ENCODE data around the gene DARS1.

DARS1 gene

DNA sequence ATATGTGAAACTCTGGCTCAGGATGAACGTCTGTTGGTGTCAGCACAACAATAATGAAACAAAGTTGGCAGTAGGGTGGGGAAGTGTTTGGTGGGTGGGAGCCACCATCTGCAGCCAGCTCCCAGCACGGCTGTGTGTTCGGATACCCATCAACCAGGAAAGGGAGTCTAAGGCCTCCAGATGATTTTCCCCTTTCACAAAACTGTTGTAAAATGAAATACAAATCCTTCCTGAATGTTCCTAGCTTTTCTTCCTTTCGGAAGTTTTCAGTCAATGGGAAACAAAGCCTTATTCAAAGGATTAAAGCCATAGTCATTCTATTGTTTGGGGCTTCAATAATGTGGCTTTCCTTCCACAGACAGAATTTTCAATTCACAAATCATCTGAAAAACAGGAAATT is 14.5 kb upstream of the DARS1 start:
- TF ChIP-seq, protein P1, sequence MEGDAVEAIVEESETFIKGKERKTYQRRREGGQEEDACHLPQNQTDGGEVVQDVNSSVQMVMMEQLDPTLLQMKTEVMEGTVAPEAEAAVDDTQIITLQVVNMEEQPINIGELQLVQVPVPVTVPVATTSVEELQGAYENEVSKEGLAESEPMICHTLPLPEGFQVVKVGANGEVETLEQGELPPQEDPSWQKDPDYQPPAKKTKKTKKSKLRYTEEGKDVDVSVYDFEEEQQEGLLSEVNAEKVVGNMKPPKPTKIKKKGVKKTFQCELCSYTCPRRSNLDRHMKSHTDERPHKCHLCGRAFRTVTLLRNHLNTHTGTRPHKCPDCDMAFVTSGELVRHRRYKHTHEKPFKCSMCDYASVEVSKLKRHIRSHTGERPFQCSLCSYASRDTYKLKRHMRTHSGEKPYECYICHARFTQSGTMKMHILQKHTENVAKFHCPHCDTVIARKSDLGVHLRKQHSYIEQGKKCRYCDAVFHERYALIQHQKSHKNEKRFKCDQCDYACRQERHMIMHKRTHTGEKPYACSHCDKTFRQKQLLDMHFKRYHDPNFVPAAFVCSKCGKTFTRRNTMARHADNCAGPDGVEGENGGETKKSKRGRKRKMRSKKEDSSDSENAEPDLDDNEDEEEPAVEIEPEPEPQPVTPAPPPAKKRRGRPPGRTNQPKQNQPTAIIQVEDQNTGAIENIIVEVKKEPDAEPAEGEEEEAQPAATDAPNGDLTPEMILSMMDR (IDR thresholded peaks at IDR 0.05) = no peak
- no peak for DNase-seq (ENCODE audit: low spot score)
- no peak overlapping the region for H3K27ac ChIP-seq
- H3K4me3 ChIP-seq = no peak overlapping the region

DNA sequence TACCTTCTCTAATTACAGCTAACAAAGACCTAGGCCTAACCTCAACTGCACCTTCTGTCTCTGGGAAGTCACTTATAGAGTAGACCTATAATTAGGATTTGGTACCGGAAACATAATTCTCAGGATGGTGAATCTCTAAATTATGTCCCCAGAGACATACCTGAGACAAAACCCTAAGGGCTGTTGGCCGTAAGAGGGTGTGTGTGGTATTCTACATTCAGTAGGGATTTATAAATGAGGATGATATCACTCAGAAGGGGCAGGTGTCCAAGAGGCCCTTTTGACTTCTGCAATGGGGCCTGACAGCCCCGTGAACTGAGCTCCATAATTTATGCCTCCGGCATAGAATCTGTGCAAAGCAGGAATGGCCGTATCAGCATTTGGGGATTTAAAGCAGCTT is 13.5 kb upstream of the DARS1 start:
- no peak for DNase-seq (ENCODE audit: low spot score)
- H3K4me3 ChIP-seq = no peak overlapping the region
- H3K27ac ChIP-seq = no peak overlapping the region
- TF ChIP-seq, protein P1 (IDR thresholded peaks at IDR 0.05) = no peak

DNA sequence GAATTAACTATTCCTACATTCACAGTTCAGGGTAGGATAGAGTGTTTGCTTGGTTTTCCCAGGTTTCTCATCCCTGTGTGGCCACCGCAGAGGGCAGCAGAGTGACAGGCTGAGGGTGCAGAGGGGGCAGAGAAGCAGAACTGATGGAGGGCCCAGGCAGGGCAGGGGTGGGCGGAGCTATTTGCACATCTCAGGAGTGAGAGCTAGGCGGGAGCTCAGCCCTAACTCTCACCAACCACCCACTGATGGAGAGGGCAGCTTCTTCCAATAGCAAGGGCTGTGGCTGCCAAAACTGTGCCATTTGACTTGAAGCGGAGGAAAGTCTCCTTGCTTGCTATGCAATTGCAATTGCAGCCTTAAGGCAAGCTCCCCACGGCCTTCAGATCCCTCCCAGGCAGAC is 12.0 kb upstream of the DARS1 start:
- H3K4me3 ChIP-seq = no peak overlapping the region
- TF ChIP-seq, protein P1 (IDR thresholded peaks at IDR 0.05) = no peak
- H3K27ac ChIP-seq = no peak overlapping the region
- DNase-seq (ENCODE audit: low spot score) = no peak

DNA sequence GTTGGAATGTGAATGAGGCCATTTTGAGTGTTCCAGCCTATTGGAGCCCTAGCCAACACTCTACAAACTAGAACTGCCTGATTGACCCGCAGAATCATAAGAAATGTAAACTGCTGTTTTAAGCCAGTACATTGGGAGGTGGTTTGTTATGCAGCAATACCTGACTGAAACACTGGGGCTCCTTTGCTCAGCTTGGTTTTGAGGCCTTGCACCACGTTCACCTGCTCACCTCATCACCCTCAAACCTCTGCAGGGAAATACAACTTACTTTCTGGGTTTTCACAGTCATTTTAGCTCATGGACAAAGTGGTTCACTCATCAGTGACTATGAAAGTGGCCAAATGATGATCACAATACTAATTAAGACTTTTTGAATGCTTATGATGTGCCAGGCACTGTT is 10.9 kb upstream of the DARS1 start:
- H3K27ac ChIP-seq = no peak overlapping the region
- TF ChIP-seq, protein P1 (IDR thresholded peaks at IDR 0.05) = no peak
- no peak overlapping the region for H3K4me3 ChIP-seq
- DNase-seq (ENCODE audit: low spot score) = no peak

DNA sequence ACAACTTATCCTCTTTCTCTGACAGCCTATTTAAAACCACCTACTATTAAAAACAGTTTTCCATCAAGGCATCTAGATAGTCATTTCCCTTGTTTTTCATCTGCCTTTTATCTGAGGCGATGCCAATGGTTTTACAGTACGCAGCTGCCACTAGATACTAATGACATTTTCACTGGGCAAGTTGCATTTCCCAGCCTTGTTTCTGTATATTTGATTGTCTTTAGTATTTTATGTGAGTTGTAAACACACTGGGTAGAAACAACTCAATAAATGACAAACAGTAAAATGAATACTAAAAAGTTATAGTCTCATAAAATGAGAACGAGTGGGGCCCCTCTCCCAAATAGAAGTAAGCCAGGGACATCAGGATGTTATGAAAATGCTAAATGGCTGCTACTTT is 8.9 kb upstream of the DARS1 start:
- Histone ChIP-seq H3K27ac (no peak overlapping the region), H3K4me3 (no peak overlapping the region)
- TF ChIP-seq, protein P1 (IDR thresholded peaks at IDR 0.05) = no peak
- no peak for DNase-seq (ENCODE audit: low spot score)

DNA sequence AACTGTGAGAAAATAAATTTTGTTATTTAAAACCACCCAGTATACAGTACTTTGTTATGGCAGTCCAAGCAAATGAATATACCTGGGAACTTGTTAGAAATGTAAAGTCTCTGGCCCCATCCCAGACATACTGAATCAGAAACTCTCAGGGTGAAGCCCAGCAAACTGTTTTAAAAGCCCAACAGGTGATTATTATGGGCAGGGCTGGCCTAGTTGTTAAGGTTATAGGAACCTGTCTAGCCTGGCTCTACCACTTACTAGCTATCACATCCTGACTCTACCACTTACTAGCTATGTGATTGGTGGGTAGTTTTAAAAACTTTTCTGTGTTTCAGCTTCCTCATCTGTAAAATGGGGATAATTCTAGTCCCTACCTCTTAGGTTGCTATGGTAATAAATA is 8.0 kb upstream of the DARS1 start:
- no peak overlapping the region for H3K4me3 ChIP-seq
- TF ChIP-seq, protein P1 (IDR thresholded peaks at IDR 0.05) = no peak
- H3K27ac ChIP-seq = no peak overlapping the region
- DNase-seq (ENCODE audit: low spot score) = no peak

DNA sequence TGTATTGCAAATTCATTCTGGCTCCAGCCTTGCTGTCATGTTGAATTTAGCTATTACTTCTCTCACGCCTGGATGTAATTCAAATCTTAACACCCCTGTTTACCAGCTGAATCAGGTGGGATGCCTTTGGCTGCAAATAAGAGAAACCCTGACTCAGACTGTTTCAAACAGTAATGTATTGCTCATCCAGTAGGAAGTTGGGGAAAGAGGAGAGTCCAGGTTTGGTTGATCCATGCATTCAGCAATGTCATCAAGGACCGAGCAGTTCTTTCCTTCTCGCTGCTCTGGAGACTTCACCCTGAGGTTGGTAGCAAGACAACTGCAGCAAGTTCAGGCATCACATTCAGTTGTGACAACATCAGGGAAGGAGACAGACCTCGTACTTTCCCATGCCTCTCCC is 6.4 kb upstream of the DARS1 start:
- DNase-seq (ENCODE audit: low spot score) = no peak
- Histone ChIP-seq H3K4me3 (no peak overlapping the region), H3K27ac (no peak overlapping the region)
- TF ChIP-seq, protein P1 (IDR thresholded peaks at IDR 0.05) = no peak
